ENCODE results near the gene AIG1.

The AIG1 gene

GRCh38 chr6:143176090-143177021, 115.7 kb downstream of the AIG1 start:
- Histone ChIP-seq H3K27me3 (no peaks in the 10 kb centered on the region), H3K4me3 (ENCODE audit: low read depth, low read length) (no peak overlapping the region), H3K4me1 (no peaks in the 10 kb centered on the region), H3K36me3 (no peaks in the 10 kb centered on the region), H3K9me3 (no peaks in the 10 kb centered on the region)
- DNase-seq = peak; percentile 19
- peak; percentile 19 for TF ChIP-seq CTCF (IDR thresholded peaks at IDR 0.05; ENCODE audit: low read depth, low read length)

GRCh38 chr6:143177706-143178105, 117.0 kb downstream of the AIG1 start:
- no peak for DNase-seq

GRCh38 chr6:143179096-143179495, 118.4 kb downstream of the AIG1 start:
- Histone ChIP-seq H3K36me3 (no peaks in the 10 kb centered on the region), H3K4me3 (ENCODE audit: low read depth, low read length) (no peak overlapping the region), H3K4me1 (no peaks in the 10 kb centered on the region), H3K27me3 (no peaks in the 10 kb centered on the region), H3K9me3 (no peaks in the 10 kb centered on the region)
- no peak for DNase-seq
- TF ChIP-seq CTCF (IDR thresholded peaks at IDR 0.05; ENCODE audit: low read depth, low read length) = no peak

More at GRCh38 chr6:143177706-143178105, 117.0 kb downstream of the AIG1 start:
- Histone ChIP-seq H3K27me3 (no peaks in the 10 kb centered on the region), H3K36me3 (no peaks in the 10 kb centered on the region), H3K4me3 (ENCODE audit: low read depth, low read length) (no peak overlapping the region), H3K4me1 (no peaks in the 10 kb centered on the region), H3K9me3 (no peaks in the 10 kb centered on the region)
- TF ChIP-seq CTCF (IDR thresholded peaks at IDR 0.05; ENCODE audit: low read depth, low read length) = no peak

GRCh38 chr6:143179901-143180612, 119.4 kb downstream of the AIG1 start:
- no peak for TF ChIP-seq CTCF (IDR thresholded peaks at IDR 0.05; ENCODE audit: low read depth, low read length)

GRCh38 chr6:143180826-143181225, 120.1 kb downstream of the AIG1 start:
- TF ChIP-seq CTCF (IDR thresholded peaks at IDR 0.05; ENCODE audit: low read depth, low read length) = no peak
- no peaks in the 10 kb centered on the region for H3K36me3 ChIP-seq
- DNase-seq = no peak

More at GRCh38 chr6:143179901-143180612, 119.4 kb downstream of the AIG1 start:
- DNase-seq = no peak
- H3K36me3 ChIP-seq = no peaks in the 10 kb centered on the region
- H3K4me3 ChIP-seq (ENCODE audit: low read depth, low read length) = no peak overlapping the region
- no peaks in the 10 kb centered on the region; the same call in 1 of the 2 replicates for H3K9me3 ChIP-seq
- no peaks in the 10 kb centered on the region for H3K4me1 ChIP-seq
- no peaks in the 10 kb centered on the region for H3K27me3 ChIP-seq

More at GRCh38 chr6:143180826-143181225, 120.1 kb downstream of the AIG1 start:
- Histone ChIP-seq H3K4me1 (no peaks in the 10 kb centered on the region), H3K27me3 (no peaks in the 10 kb centered on the region), H3K4me3 (ENCODE audit: low read depth, low read length) (no peak overlapping the region), H3K9me3 (no peaks in the 10 kb centered on the region; the same call in 1 of the 2 replicates)

Measured in BE2C (cell line).